MM.1S (cell line): Measurements from ENCODE around the gene HIBCH.

ENCODE experiments used
- EZH2 ChIP-seq: fragments of 300-600 bp; sonication (generic); optimal IDR thresholded peaks from 2 replicates; pipeline ENCODE3; 2017; ENCODE audit warnings: low read depth, mild to moderate bottlenecking, antibody characterized with exemption, low read length, mixed read lengths
- EZH2phosphoT487 ChIP-seq: fragments of 300-600 bp; sonication (generic); IDR thresholded peaks from 2 replicates; pipeline ENCODE4 v1.6.1; 2018; ENCODE audit warnings: antibody characterized with exemption, low read length
- TF ChIP-seq, protein P1 (sequence below): fragments of 300-600 bp; sonication (generic); IDR thresholded peaks from 2 replicates; pipeline ENCODE4 v1.5.1; 2016; ENCODE audit warnings: antibody characterized with exemption, low read length, mixed read lengths

DNA sequence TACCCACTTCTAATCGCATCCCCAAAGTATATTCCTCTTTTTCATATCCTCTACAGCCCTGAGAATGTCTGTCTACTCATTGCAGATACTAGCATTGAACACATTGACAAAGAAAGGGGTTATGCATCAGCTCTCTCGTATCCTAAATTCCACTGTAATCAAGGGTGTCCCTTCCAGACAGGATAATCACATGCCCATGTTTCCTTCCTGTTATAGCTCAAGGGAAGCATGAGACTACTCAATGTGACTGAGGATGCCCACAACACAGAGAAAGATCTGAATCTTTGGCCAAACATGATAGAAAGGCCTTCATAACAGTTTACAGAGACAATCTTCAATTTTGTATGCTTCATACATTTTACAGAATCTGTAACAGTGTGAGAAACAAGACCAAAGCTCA lies 69.2 kb downstream of the HIBCH start:
- TF ChIP-seq, protein P1, sequence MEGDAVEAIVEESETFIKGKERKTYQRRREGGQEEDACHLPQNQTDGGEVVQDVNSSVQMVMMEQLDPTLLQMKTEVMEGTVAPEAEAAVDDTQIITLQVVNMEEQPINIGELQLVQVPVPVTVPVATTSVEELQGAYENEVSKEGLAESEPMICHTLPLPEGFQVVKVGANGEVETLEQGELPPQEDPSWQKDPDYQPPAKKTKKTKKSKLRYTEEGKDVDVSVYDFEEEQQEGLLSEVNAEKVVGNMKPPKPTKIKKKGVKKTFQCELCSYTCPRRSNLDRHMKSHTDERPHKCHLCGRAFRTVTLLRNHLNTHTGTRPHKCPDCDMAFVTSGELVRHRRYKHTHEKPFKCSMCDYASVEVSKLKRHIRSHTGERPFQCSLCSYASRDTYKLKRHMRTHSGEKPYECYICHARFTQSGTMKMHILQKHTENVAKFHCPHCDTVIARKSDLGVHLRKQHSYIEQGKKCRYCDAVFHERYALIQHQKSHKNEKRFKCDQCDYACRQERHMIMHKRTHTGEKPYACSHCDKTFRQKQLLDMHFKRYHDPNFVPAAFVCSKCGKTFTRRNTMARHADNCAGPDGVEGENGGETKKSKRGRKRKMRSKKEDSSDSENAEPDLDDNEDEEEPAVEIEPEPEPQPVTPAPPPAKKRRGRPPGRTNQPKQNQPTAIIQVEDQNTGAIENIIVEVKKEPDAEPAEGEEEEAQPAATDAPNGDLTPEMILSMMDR = no peak
- TF ChIP-seq EZH2 (no peak), EZH2phosphoT487 (no peak)
